ENCODE measurements around the gene FSTL4. TPM values are rescaled to one million over a fixed set of nuclear protein-coding genes. Genes with fewer than 3 reads are reported as not detected.

The FSTL4 gene
- total RNA-seq, 1 donor from 2014 or later = 0.07 TPM

- Mint-ChIP-seq H3K4me1 (ENCODE audit: low read depth) (no peaks in the 10 kb centered on the region), H3K4me3 (ENCODE audit: unreplicated experiment) (no peak overlapping the region), H3K36me3 (ENCODE audit: low read depth) (peaks cover 6% of the 10 kb centered on the region), H3K27ac (ENCODE audit: unreplicated experiment) (no peak overlapping the region), H3K9me3 (ENCODE audit: low read depth) (peaks cover 21% of the 10 kb centered on the region), H3K27me3 (ENCODE audit: low read depth) (peaks cover 20% of the 10 kb centered on the region)
- TF ChIP-seq CTCF (IDR thresholded peaks at IDR 0.05) = no peak
- DNase-seq (ENCODE audit: low spot score) = no peak
Observed at GRCh38 chr5:133163839-133164238, 448.5 kb downstream of the FSTL4 start.

GRCh38 chr5:133159543-133159942 lies 452.8 kb downstream of the FSTL4 start:
- H3K27ac Mint-ChIP-seq (ENCODE audit: unreplicated experiment) = no peak overlapping the region
- H3K36me3 Mint-ChIP-seq (ENCODE audit: low read depth) = no peaks in the 10 kb centered on the region
- TF ChIP-seq CTCF (IDR thresholded peaks at IDR 0.05) = no peak
- no peak overlapping the region for H3K4me3 Mint-ChIP-seq (ENCODE audit: unreplicated experiment)
- no peaks in the 10 kb centered on the region for H3K9me3 Mint-ChIP-seq (ENCODE audit: low read depth)
- no peaks in the 10 kb centered on the region for H3K4me1 Mint-ChIP-seq (ENCODE audit: low read depth)
- DNase-seq (ENCODE audit: low spot score) = no peak
- peaks cover 10% of the 10 kb centered on the region for H3K27me3 Mint-ChIP-seq (ENCODE audit: low read depth)

DNA sequence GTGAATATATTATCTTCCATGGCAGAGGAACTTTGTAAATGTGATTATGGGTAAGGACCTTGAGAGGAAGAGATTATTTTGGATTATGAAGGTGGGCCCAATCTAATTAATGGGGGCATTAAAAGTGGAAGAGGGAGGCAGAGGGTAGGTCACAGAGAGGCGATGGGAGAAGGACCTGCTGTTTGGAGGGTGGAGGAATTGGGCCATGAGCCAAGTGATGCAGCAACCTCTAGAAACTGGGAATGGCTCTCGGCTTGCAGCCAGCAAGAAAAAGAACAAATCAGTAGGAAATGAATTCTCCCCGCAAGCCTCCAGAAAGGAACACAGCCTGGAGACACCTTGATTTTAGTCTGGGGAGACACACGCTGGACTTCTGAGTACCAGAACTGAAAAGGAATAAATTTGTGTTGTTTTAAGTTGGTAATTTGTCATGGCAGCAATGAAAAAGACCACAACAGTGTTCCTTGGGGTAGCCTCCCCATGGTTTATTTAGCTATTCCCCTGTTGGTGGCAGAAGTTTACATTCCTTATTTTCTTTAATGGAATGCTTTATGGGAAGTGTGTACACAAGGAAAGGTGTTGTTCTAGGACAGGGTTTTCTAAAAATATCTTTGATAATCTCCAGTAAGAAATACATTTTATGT lies 456.9 kb downstream of the FSTL4 start:
- no peak overlapping the region for H3K4me3 Mint-ChIP-seq (ENCODE audit: unreplicated experiment)
- H3K4me1 Mint-ChIP-seq (ENCODE audit: low read depth) = no peaks in the 10 kb centered on the region
- H3K27ac Mint-ChIP-seq (ENCODE audit: unreplicated experiment) = no peak overlapping the region
- H3K36me3 Mint-ChIP-seq (ENCODE audit: low read depth) = no peaks in the 10 kb centered on the region
- H3K27me3 Mint-ChIP-seq (ENCODE audit: low read depth) = peaks cover 4% of the 10 kb centered on the region
- no peaks in the 10 kb centered on the region for H3K9me3 Mint-ChIP-seq (ENCODE audit: low read depth)
- no peak for DNase-seq (ENCODE audit: low spot score)
- TF ChIP-seq CTCF (IDR thresholded peaks at IDR 0.05) = no peak

DNA sequence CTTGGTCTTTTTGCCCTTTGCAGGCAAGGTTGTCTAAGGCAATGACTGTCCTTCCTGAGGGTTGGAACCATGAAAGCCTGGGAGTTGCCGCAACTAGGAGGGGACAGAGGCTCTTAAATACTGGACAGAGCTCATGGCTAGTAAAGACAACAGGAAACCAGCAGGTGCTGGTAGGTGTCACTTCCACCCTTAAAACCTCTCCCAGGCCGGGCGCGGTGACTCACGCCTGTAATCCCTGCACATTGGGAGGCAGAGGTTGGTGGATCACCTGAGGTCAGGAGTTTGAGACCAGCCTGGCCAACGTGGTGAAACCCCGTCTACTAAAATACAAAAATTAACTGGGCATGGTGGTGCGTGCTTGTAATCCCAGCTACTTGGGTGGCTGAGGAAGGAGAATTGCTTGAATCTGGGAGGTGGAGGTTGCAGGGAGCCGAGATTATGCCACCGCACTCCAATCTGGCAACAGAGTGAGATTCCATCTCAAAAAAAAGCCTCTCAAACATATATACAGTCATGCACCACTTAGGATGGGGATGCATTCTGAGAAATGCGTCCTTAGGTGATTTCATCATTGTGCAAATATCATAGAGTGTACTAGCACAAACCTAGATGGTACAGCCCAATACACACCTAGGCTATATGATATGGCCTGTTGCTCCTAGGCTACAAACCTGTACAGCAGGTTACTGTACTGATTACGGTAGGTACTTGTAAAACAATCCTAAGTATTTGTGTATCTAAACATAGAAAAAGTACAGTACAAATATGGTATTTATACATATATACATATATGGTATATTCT lies 457.9 kb downstream of the FSTL4 start:
- Mint-ChIP-seq H3K4me1 (ENCODE audit: low read depth) (no peaks in the 10 kb centered on the region), H3K4me3 (ENCODE audit: unreplicated experiment) (no peak overlapping the region), H3K9me3 (ENCODE audit: low read depth) (no peaks in the 10 kb centered on the region), H3K36me3 (ENCODE audit: low read depth) (no peaks in the 10 kb centered on the region), H3K27ac (ENCODE audit: unreplicated experiment) (no peak overlapping the region), H3K27me3 (ENCODE audit: low read depth) (peaks cover 4% of the 10 kb centered on the region)
- DNase-seq (ENCODE audit: low spot score) = no peak
- no peak for TF ChIP-seq CTCF (IDR thresholded peaks at IDR 0.05)

GRCh38 chr5:133150909-133151544 lies 461.3 kb downstream of the FSTL4 start:
- Mint-ChIP-seq H3K27me3 (ENCODE audit: low read depth) (peaks cover 4% of the 10 kb centered on the region), H3K27ac (ENCODE audit: unreplicated experiment) (no peak overlapping the region), H3K9me3 (ENCODE audit: low read depth) (no peaks in the 10 kb centered on the region), H3K4me1 (ENCODE audit: low read depth) (peaks cover 9% of the 10 kb centered on the region), H3K4me3 (ENCODE audit: unreplicated experiment) (no peak overlapping the region), H3K36me3 (ENCODE audit: low read depth) (no peaks in the 10 kb centered on the region)
- no peak for TF ChIP-seq CTCF (IDR thresholded peaks at IDR 0.05)
- DNase-seq (ENCODE audit: low spot score) = no peak
